NB4 (cell line): ENCODE measurements around the gene RAB41.

ENCODE experiments used
- CTCF ChIP-seq: IDR thresholded peaks from one replicate; pipeline ENCODE4 v1.5.1; 2012; ENCODE audit warnings: low read depth, low read length
- MYC ChIP-seq: IDR thresholded peaks from 2 replicates; pipeline ENCODE4 v1.6.1; 2011; ENCODE audit warnings: low read depth, low read length
- POLR2A ChIP-seq: IDR thresholded peaks from 2 replicates; pipeline ENCODE4 v1.6.1; 2011; ENCODE audit warnings: mild to moderate bottlenecking; ENCODE audit not compliant: insufficient read length; ENCODE audit errors: extremely low read depth

GRCh38 chrX:70322784-70323183 lies 40.8 kb downstream of the RAB41 start:
- TF ChIP-seq CTCF: no peak
- no peak for TF ChIP-seq MYC
- no peak for TF ChIP-seq POLR2A
